Measurements from ENCODE around the gene DNAJB2.
"Not testable (repeated sequence)": the region's sequence is repeated elsewhere in the genome, so short reads cannot be mapped to it uniquely, and the experiment has no call there.

DNAJB2 gene

GRCh38 chr2:219284501-219285372, 5.6 kb downstream of the DNAJB2 start:
- no peak for DNase-seq (ENCODE audit: low read depth in 1 of 2, low spot score in 1 of 2)

GRCh38 chr2:219285373-219285735, 6.2 kb downstream of the DNAJB2 start:
- no peak for DNase-seq (ENCODE audit: low read depth in 1 of 2, low spot score in 1 of 2)

GRCh38 chr2:219285894-219286425, 6.8 kb downstream of the DNAJB2 start:
- no peak for DNase-seq (ENCODE audit: low read depth in 1 of 2, low spot score in 1 of 2)

- DNase-seq (ENCODE audit: low read depth in 1 of 2, low spot score in 1 of 2): no peak
Observed at GRCh38 chr2:219286436-219287115, 7.4 kb downstream of the DNAJB2 start.

- not testable (repeated sequence) for DNase-seq (ENCODE audit: low read depth in 1 of 2, low spot score in 1 of 2)
Observed at GRCh38 chr2:219287116-219287440, 7.9 kb downstream of the DNAJB2 start.

GRCh38 chr2:219287580-219288265, 8.6 kb downstream of the DNAJB2 start:
- DNase-seq (ENCODE audit: low read depth in 1 of 2, low spot score in 1 of 2): no peak

GRCh38 chr2:219289195-219289536, 10.0 kb downstream of the DNAJB2 start:
- DNase-seq (ENCODE audit: low read depth in 1 of 2, low spot score in 1 of 2): no peak

GRCh38 chr2:219289537-219290361, 10.6 kb downstream of the DNAJB2 start:
- no peak for DNase-seq (ENCODE audit: low read depth in 1 of 2, low spot score in 1 of 2)

- no peak for DNase-seq (ENCODE audit: low read depth in 1 of 2, low spot score in 1 of 2)
Observed at GRCh38 chr2:219290381-219291171, 11.4 kb downstream of the DNAJB2 start.

- no peak for DNase-seq (ENCODE audit: low read depth in 1 of 2, low spot score in 1 of 2)
Observed at GRCh38 chr2:219291394-219291793, 12.2 kb downstream of the DNAJB2 start.

- no peak for DNase-seq (ENCODE audit: low read depth in 1 of 2, low spot score in 1 of 2)
Observed at GRCh38 chr2:219291910-219292490, 12.8 kb downstream of the DNAJB2 start.

GRCh38 chr2:219292616-219293015, 13.4 kb downstream of the DNAJB2 start:
- DNase-seq (ENCODE audit: low read depth in 1 of 2, low spot score in 1 of 2): no peak

GRCh38 chr2:219293736-219294231, 14.6 kb downstream of the DNAJB2 start:
- DNase-seq (ENCODE audit: low read depth in 1 of 2, low spot score in 1 of 2): no peak

GRCh38 chr2:219294356-219295351, 15.5 kb downstream of the DNAJB2 start:
- DNase-seq (ENCODE audit: low read depth in 1 of 2, low spot score in 1 of 2): peak; percentile 77 to 87

GRCh38 chr2:219296142-219296541, 17.0 kb downstream of the DNAJB2 start:
- no peak for DNase-seq (ENCODE audit: low read depth in 1 of 2, low spot score in 1 of 2)

GRCh38 chr2:219296631-219297391, 17.6 kb downstream of the DNAJB2 start:
- no peak for DNase-seq (ENCODE audit: low read depth in 1 of 2, low spot score in 1 of 2)

- no peak for DNase-seq (ENCODE audit: low read depth in 1 of 2, low spot score in 1 of 2)
Observed at GRCh38 chr2:219297766-219298456, 18.7 kb downstream of the DNAJB2 start.
